HG03575 (cell line): ENCODE results near the gene INSIG1.

Experiments used
- ATAC-seq: cut with Tn5 transposase; IDR thresholded peaks from one replicate; pipeline ENCODE4 v1.9.1; 2021; ENCODE audit not compliant: unreplicated experiment, insufficient number of reproducible peaks, low FRiP score; ENCODE audit errors: extremely low read depth

Gene INSIG1

GRCh38 chr7:155316427-155317113, 18.9 kb downstream of the INSIG1 start:
- ATAC-seq, result no peak

GRCh38 chr7:155317114-155317434, 19.4 kb downstream of the INSIG1 start:
- ATAC-seq, result no peak

- no peak for ATAC-seq
These were observed 20.6 kb downstream of the INSIG1 start for GRCh38 chr7:155318245-155318644.

DNA sequence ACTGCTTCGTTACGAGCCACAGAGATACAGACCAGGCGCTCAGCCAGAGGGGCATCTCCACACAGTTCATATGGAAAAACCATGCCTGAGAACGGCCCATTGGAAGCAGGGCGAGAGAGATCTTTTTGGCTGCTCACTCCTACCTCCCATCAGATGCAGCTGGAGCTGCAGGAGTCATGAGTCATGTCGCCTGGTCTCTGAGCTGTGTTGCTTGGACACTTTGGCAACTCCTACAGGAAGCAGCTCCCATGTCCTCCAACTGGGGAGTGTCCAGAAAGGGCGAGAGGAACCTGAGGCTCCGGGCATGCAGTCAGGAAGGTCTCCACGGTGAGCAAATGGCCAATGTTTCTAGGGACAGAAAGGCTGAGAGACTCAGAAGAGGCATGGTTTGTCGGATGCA, 24.9 kb downstream of the INSIG1 start:
- no peak for ATAC-seq

DNA sequence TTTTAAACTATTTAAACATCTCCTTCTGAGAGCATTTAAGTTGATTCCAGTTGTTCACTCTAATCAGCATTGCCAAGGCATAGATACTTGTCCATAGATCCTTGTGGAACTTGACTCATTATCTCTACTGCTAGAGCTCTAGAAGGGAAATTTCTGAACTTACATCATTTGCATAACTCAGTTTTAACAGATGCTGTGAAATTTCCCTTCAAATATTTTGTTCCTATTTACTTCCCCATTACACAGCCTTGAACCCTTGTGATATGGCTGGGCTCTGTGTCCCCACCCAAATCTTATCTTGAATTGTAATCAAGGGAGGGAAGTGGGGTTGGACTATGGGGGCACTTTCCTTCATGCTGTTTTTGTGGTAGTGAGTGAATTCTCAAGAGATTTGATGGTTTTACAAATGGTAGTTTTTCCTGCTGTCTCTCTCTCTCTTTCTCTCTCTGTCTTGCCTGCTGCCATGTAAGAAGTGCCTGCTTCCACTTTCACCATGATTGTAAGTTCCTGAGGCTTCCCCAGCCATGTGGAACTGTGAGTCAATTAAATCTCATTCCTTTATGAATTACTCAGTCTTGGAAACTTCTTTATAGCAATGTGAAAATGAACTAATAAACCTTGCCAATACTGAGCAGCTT, 25.4 kb downstream of the INSIG1 start:
- ATAC-seq, result no peak

DNA sequence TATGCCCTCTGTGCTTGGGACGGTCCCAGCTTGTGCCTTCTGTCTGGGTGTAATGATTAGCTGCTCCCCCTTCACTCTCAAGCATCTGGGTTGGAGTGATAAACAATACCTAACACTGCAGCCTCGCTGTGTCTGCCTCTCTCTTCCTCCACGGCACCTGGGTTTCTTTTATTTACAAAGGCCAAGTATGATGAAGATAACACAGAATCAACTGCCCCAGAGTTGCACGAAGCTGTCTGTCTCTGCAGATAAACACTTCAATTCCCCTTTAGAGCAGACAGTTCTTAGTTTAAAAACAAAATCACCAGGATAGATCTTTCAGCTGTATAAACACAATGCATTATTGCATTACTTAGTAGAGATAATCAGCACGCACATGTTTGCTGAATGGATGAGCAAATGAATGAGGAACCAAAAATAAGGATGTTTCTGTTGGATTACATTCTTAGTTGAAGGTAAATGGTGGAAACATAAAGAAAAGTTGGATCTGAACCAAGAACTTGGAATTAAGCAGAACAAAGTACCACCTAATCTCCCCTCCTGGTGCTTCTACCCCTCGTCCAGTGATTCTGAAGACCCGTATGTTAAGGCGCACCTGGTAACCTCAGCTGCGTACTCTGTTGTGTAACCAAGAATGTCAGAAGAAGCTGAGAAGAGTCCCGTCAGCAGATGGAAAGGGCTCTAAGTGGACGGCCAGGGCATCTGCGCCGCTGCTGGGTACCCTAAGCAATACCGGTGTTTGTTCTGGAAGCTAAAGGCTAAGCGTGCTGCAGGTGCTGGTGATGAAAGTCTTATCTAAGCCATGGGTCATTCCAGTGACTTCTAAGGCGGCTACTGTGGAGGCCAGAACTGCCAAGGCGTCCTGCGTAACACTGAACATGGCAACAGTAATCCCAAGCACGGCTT, 26.6 kb downstream of the INSIG1 start:
- no peak for ATAC-seq

DNA sequence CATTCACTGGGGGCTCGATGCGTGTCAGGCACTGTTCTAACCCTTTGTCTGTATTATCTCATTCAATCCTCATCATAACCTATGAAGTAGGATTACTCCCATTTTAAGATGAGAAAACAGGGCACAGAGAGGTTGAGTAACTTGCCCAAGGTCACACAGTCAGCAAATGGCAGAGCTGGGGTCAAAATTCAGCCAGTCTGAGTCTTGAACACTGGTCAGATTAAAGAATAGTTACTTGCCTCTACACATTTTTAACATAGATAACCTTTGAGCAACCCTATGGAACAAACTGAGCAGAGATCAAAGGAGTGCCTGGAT, 27.2 kb downstream of the INSIG1 start:
- ATAC-seq, result no peak

DNA sequence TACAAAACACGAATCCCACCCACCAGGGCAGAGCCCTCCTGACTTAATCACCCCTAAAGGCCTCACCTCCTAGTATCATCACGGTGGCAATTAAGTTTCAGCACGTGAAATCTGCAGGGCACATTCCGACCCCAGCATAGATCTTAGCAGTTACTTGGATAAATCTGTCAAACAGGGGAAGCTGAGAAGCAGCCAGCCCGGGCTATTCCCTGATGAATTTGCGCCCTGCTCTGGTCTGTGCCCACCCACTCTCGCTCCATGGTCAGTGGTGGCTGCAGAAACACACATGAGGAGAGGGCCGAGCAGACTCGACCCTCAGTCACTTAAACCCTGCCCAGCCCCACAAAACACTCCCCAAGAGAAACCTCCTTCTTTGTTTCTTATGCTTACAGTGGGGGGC, 28.7 kb downstream of the INSIG1 start:
- ATAC-seq, result no peak

DNA sequence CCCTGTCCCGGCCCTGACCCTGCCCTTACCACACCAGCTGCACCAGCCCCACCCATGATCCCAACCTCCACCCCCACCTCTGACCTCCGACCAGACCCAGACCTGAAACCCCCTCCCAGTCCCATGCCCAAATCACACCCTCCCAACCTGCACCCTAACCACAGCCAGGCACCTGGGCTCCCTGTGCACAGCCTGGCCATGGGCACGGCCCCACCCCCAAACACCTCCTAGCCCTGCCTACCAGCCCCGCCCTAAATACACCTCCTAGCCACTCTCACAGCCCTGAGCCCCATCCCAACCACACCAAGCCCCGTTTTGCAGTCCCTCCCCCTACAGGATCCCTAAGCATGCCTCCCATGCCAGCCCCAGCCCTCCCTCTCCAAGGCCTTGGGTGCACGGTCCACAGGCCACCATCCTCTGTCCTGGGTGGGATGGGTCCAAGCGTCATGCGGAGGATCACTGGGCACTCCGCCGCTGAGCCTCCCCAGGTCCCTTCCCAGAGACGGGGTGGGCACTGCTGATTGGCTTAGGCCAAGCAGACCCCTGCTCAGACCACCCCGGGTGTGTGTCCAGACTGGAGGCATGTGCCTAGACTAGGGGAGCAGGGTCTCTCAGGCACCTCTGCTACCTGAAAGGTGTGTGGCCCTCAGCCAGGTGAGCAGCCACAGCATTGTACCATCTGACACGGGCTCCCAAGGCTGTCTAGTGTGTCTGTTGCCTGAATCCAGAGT, 30.1 kb downstream of the INSIG1 start:
- no peak for ATAC-seq

GRCh38 chr7:155329225-155329624, 31.5 kb downstream of the INSIG1 start:
- no peak for ATAC-seq

- ATAC-seq, result no peak
These were observed 33.7 kb downstream of the INSIG1 start for GRCh38 chr7:155331396-155331795.

- ATAC-seq, result no peak
These were observed 35.9 kb downstream of the INSIG1 start for GRCh38 chr7:155333346-155334234.

DNA sequence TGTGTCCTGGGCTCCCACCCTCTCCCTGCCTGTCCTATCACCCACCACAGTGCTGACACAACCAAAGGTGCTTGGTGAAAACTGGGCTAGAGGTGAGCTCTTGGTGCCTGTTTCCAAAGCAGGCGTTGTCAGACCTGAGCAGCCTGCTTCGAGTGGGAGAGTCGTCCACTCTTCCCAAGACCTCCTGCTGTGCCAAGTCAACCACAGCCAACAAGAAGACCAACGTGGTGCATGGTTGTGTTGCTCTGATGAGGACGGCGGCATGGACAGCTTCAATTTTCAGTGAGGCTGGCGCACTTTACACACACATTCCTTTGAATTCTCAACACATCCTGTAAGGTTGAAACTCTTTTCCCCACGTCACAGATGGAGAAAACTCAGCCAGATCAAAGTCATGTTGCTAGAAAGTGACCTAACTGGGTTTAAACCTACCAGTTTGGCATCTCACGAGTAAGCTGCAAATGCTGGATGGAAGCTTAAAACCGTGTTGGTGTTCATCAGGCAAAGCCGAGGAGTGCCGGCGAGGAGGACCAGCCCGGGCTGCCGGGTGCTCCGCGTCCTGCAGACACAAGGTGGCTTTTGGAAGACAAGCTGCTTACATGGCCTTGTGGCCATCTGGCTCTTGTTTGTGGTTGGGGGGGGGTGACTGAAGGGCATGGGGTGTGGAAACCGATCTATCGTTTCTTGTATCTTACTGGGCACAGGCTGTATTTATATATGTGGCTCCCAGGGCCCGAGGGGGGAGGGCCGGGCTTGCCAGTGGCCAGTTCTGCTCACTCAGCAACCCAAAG, 39.3 kb downstream of the INSIG1 start:
- ATAC-seq, result no peak

DNA sequence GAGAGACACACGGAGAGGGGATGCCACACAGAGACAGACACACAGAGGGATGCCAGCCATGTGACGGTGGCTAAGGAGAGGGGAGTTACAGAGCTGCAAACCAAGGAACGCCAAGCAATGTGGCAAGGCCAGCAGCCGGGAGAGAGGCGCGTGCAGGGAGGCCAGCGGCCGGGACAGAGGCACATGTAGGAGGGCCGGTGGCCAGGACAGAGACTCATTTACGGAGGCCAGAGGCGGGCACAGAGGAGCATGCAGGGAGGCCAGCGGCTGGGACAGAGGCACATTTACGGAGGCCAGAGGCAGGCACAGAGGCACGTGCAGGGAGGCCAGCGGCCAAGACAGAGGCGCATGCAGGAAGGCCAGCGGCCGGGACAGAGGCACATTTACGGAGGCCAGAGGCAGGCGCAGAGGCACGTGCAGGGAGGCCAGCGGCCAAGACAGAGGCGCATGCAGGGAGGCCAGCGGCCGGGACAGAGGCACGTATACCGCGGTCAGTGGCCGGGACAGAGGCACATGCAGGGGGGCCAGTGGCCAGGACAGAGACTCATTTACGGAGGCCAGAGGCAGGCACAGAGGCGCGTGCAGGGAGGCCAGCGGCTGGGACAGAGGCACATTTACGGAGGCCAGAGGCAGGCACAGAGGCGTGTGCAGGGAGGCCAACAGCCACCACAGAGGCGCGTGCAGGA, 40.4 kb downstream of the INSIG1 start:
- ATAC-seq, result no peak

- no peak for ATAC-seq
These were observed 41.1 kb downstream of the INSIG1 start for GRCh38 chr7:155338632-155339320.

GRCh38 chr7:155339474-155339873, 41.8 kb downstream of the INSIG1 start:
- no peak for ATAC-seq

- ATAC-seq, result no peak
These were observed 42.4 kb downstream of the INSIG1 start for GRCh38 chr7:155340071-155340531.
